IMR-90 (cell line): ENCODE data around the gene WNK4.
"Not testable (repeated sequence)": the region's sequence is repeated elsewhere in the genome, so short reads cannot be mapped to it uniquely, and the experiment has no call there.

Experiments
- CEBPB ChIP-seq: IDR thresholded peaks from 2 replicates; pipeline ENCODE4 v1.6.1; 2012; ENCODE audit warnings: low read depth, low read length, improper control_type of control experiment
- CHD1 ChIP-seq: IDR thresholded peaks from 2 replicates; pipeline ENCODE4 v1.6.1; 2012; ENCODE audit warnings: low read depth, low read length, improper control_type of control experiment
- FOS ChIP-seq: fragments of 150-350 bp; IDR thresholded peaks from 2 replicates; pipeline ENCODE4 v1.6.1; 2016; ENCODE audit warnings: low read depth, low read length
- MAFK ChIP-seq: IDR thresholded peaks from 2 replicates; pipeline ENCODE4 v1.6.1; 2012; ENCODE audit warnings: low read depth, low read length, improper control_type of control experiment
- MAZ ChIP-seq: IDR thresholded peaks from 2 replicates; pipeline ENCODE4 v1.6.1; 2012; ENCODE audit warnings: low read depth, mild to moderate bottlenecking, low read length, improper control_type of control experiment, moderate library complexity, borderline replicate concordance
- MXI1 ChIP-seq: IDR thresholded peaks from 2 replicates; pipeline ENCODE4 v1.6.1; 2012; ENCODE audit warnings: low read depth, mild to moderate bottlenecking, low read length, moderate library complexity, borderline replicate concordance
- POLR2A ChIP-seq: IDR thresholded peaks from 2 replicates; pipeline ENCODE4 v1.6.1; 2012; ENCODE audit warnings: mild to moderate bottlenecking, low read depth, low read length
- RAD21 ChIP-seq: IDR thresholded peaks from 2 replicates; pipeline ENCODE4 v1.6.1; 2012; ENCODE audit warnings: low read length, improper control_type of control experiment
- RCOR1 ChIP-seq: IDR thresholded peaks from 2 replicates; pipeline ENCODE4 v1.6.1; 2012; ENCODE audit warnings: mild to moderate bottlenecking, low read length, improper control_type of control experiment; ENCODE audit not compliant: insufficient replicate concordance
- RFX5 ChIP-seq: IDR thresholded peaks from 2 replicates; pipeline ENCODE4 v1.8.0; 2012; ENCODE audit warnings: low read depth, mild to moderate bottlenecking, low read length, moderate library complexity
- SMC3 ChIP-seq: fragments of 150-350 bp; IDR thresholded peaks from 2 replicates; pipeline ENCODE4 v1.6.1; 2016; ENCODE audit warnings: low read depth, mild to moderate bottlenecking, antibody characterized with exemption, low read length, moderate library complexity
- TF ChIP-seq, protein P1 (sequence below): conservative IDR thresholded peaks from 2 replicates; pipeline ENCODE4 v1.5.1; 2012; ENCODE audit warnings: mild to moderate bottlenecking, low read depth, low read length, improper control_type of control experiment
- TF ChIP-seq, protein P2 (sequence below): fragments of 150-350 bp; IDR thresholded peaks from 2 replicates; pipeline ENCODE4 v1.6.1; 2016; ENCODE audit warnings: low read depth, mild to moderate bottlenecking, low read length, moderate library complexity, borderline replicate concordance
- TF ChIP-seq, protein P3 (sequence below): fragments of 150-350 bp; IDR thresholded peaks from 2 replicates; pipeline ENCODE4 v1.6.1; 2017; ENCODE audit warnings: mild to moderate bottlenecking, antibody characterized with exemption, low read length, low read depth

DNA sequence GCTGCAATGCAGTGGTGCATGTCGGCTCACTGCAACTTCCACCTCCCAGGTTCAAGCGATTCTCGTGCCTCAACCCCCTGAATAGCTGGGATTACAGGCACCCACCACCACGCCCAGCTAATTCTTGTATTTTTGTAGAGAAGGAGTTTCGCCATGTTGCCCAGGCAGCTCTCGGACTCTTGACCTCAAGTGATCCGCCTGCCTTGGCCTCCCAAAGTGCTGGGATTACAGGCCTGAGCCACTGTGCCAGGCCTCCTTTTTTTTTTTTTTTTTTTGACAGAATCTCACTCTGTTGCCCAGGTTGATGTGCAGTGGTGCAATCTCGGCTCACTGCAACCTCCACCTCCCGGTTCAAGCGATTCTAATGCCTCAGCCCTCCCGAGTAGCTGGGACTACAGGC lies 37.5 kb upstream of the WNK4 start:
- TF ChIP-seq, protein P1, sequence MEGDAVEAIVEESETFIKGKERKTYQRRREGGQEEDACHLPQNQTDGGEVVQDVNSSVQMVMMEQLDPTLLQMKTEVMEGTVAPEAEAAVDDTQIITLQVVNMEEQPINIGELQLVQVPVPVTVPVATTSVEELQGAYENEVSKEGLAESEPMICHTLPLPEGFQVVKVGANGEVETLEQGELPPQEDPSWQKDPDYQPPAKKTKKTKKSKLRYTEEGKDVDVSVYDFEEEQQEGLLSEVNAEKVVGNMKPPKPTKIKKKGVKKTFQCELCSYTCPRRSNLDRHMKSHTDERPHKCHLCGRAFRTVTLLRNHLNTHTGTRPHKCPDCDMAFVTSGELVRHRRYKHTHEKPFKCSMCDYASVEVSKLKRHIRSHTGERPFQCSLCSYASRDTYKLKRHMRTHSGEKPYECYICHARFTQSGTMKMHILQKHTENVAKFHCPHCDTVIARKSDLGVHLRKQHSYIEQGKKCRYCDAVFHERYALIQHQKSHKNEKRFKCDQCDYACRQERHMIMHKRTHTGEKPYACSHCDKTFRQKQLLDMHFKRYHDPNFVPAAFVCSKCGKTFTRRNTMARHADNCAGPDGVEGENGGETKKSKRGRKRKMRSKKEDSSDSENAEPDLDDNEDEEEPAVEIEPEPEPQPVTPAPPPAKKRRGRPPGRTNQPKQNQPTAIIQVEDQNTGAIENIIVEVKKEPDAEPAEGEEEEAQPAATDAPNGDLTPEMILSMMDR = not testable (repeated sequence)
- TF ChIP-seq MAFK, POLR2A, MAZ, RAD21, CHD1, CEBPB, RFX5, SMC3, RCOR1, FOS, MXI1: not testable (repeated sequence)
- TF ChIP-seq, protein P2, sequence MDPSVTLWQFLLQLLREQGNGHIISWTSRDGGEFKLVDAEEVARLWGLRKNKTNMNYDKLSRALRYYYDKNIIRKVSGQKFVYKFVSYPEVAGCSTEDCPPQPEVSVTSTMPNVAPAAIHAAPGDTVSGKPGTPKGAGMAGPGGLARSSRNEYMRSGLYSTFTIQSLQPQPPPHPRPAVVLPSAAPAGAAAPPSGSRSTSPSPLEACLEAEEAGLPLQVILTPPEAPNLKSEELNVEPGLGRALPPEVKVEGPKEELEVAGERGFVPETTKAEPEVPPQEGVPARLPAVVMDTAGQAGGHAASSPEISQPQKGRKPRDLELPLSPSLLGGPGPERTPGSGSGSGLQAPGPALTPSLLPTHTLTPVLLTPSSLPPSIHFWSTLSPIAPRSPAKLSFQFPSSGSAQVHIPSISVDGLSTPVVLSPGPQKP = not testable (repeated sequence)
- TF ChIP-seq, protein P3, sequence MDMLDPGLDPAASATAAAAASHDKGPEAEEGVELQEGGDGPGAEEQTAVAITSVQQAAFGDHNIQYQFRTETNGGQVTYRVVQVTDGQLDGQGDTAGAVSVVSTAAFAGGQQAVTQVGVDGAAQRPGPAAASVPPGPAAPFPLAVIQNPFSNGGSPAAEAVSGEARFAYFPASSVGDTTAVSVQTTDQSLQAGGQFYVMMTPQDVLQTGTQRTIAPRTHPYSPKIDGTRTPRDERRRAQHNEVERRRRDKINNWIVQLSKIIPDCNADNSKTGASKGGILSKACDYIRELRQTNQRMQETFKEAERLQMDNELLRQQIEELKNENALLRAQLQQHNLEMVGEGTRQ = not testable (repeated sequence)
